Urothelium cell line (cell line): Measurements from ENCODE around the gene PTTG2.

Experiments used
- DNase-seq: peaks from one replicate; pipeline ENCODE4 v3.0.0; 2011; ENCODE audit warnings: low spot score, mixed read lengths
- FAIRE-seq: peaks from 2 replicates; lab custom pipeline; 2011; peaks lifted over from hg19 to GRCh38; lab: Jason Lieb, UNC

PTTG2 gene

DNA sequence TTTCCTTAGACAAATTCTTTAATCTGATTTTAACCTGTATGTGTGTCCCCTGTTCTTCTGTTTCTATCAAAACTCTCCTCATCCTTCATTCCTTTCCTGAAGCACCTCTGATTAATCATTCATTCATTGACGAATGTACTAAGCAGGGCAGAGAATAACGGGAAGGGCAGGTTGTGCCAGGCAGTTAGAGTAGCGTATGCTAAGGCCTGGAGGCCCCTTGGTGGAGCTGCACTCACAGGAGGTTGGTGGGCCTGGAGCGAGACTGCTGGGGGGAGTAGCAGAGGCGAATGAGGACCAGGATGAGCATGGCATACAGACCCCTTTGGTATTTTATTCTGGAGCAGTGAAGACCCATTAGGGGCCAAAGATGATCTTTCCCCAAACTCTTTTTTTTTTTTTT, 22.5 kb downstream of the PTTG2 start:
- DNase-seq (no peak), FAIRE-seq (no peak)

GRCh38 chr4:37983951-37984350, 23.8 kb downstream of the PTTG2 start:
- DNase-seq (no peak), FAIRE-seq (no peak)

GRCh38 chr4:37985730-37986275, 25.6 kb downstream of the PTTG2 start:
- FAIRE-seq (no peak), DNase-seq (no peak)

DNA sequence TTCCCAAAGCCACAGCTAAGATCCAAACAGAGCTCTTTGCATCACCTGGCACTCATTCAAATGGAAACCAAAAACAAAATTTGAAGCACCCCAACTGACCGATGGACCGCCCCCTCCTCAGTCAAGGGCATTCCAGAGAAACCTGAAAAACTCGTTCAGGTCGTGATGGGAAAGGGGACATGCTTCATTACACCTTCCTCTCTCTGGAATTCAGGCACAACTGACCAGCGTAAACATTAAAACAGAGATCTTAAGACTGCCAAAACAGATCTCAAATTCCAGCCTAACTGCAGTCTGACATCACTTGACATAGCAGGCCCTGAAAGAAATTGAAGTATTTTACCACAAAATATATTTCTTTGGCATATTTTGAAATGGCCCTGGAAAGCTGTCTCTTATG, 28.5 kb downstream of the PTTG2 start:
- FAIRE-seq = no peak

GRCh38 chr4:37989398-37990260, 29.4 kb downstream of the PTTG2 start:
- DNase-seq (no peak), FAIRE-seq (no peak)

More for the DNA sequence above, 28.5 kb downstream of the PTTG2 start:
- no peak for DNase-seq

- FAIRE-seq (no peak), DNase-seq (no peak)
These were observed 30.6 kb downstream of the PTTG2 start for GRCh38 chr4:37990731-37991245.

GRCh38 chr4:37991623-37992410, 31.6 kb downstream of the PTTG2 start:
- FAIRE-seq = no peak
- no peak for DNase-seq

DNA sequence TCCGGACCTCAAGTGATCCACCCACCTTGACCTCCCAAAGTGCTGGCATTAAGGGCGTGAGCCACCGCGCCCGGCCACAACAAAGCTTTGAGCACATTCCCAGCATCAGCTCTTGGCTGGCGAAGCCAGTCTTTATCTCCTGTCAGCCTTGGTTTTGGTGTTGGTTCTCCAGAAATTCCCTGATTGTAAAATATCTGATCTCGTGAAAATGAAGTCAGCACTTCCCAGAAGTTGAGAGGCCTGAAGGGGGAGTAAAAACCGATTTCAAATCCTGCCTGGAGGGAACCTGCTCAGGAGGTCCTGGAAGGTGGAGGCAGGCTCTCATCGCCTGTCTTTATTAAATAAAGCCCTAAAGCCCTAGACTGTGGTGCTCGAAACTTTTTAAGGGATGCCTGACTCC, 33.6 kb downstream of the PTTG2 start:
- DNase-seq (no peak), FAIRE-seq (no peak)

DNA sequence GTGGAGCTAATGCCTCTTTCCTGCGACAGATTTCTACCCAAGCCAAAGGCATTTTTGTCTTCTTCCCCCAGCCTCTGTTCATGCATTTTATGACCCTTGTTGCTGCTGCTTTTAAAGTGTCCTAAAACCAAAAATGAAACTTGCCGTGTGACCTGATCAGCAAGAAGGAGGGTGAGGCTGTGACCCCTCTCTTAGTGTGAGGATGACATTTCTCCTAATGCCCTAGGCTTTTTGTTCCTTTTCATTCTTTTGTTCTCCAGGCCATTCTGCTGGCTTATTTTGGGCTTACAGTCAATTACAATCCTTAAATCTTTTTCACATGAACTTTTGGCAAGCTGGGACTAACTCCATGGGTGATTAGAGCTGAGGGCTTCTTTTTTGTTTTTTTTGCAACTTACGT, 34.4 kb downstream of the PTTG2 start:
- no peak for DNase-seq
- FAIRE-seq = no peak

DNA sequence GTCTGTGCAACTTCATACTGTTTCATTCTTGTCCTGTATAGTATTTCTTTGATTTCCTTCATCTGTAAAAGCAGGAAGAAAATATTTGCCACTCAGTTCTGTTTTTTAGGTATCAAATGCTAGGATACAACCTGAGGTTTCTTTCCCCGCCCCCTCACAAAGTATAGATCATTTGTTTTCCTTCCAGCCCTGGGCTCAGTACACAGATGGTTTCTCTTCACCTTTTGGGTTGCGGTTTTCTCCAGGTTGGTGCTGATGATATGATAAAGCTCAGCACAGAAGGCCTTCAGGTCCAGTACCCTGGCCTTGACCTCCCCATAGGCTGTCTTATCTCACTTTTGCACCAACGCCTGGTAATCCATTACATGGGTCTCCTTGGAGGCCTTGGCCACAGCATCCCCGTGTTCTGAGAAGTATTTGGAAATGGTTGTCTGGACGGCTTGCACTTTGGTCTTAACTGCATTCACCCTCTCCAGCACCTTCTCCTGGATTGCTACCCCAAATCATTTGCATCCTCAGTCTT, 35.2 kb downstream of the PTTG2 start:
- FAIRE-seq = no peak

DNA sequence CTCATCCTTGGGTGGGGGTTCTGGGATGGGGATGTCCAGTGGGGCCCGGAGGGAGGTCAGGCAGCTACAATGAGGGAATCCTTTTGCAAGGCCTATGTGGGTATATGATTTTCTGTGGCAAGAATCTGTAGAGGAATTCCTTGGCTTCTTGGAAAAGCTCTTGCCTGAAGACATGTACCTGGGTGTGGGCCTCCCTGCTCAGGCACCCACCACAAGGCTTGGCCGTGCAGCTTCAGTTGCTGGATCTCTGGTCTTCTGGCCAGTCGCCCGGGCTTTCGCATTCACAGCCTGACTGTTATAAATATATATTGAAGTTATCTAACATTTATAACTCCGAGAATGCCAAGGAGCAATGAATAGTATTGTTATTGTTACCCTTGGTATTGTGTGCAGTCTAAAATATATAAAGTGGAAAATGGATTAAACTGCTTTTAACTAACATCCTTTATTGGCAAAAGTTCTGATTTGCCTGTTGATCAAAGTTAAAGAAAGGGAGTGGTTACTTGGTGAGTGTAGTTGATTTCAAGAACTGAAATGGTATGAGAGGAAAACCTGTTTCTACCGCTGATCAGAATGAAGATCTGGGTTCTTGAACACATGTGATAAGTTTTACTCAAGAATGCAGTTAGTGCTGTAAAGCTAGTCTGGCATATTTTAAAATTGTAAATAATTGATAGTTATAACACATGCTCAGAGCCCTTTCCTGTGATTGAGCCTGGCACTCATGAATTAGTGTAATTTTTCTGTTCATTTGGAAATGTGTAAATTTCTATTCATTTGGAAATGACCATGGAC, 36.0 kb downstream of the PTTG2 start:
- FAIRE-seq = no peak
- no peak for DNase-seq

More for the DNA sequence above, 35.2 kb downstream of the PTTG2 start:
- no peak for DNase-seq

DNA sequence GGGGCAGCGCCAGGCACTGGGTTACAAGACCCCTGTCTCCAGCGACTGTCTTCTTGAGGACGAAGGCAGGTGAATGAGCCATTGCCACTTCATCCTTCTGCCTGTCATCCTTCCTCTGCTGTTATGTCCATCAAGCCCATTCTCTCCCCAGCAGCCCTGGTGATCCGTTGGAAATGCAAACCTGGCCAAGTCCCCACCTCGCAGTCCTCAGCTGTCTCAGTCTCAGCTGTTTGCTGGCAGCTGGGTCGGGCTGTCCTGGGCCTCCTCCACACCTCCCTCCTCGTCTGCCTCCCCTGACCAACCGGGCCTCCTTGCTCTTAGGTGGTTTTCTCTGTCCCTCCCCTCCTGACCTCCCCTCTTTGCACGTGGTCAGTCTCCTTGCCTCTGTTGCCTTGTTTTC, 38.0 kb downstream of the PTTG2 start:
- DNase-seq = no peak

DNA sequence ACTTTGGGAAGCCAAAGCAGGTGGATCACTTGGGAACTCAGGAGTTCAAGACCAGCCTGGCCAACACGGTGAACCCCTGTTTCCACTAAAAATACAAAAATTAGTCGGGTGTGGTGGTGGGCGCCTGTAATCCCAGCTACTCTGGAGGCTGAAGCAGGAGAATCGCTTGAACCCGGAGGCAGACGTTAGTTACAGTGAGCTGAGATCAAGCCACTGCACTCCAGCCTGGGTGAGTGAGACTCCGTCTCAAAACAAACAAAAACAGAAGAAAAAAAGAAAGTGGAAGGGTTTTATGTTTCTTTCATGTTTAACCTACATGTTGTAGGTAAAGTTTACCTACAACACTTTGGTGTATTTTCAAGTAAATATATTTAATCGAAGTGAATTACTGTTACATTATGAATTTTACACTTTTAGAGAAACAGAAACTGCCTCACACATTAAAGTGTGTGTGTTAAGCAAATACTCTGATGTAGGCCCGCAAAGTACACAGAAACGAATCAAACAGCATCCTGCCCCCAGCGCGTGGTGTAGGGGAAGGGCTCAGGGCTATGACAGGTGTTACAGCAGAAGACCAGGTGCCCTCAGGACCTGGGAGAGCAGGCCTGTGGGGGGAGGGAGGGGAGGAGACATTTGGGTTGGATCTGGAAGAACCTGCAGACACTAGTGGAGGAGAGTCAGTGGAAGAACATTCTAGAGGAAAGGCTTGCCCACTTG, 39.0 kb downstream of the PTTG2 start:
- DNase-seq (no peak), FAIRE-seq (no peak)

More for the DNA sequence above, 38.0 kb downstream of the PTTG2 start:
- peak; percentile 56 for FAIRE-seq

DNA sequence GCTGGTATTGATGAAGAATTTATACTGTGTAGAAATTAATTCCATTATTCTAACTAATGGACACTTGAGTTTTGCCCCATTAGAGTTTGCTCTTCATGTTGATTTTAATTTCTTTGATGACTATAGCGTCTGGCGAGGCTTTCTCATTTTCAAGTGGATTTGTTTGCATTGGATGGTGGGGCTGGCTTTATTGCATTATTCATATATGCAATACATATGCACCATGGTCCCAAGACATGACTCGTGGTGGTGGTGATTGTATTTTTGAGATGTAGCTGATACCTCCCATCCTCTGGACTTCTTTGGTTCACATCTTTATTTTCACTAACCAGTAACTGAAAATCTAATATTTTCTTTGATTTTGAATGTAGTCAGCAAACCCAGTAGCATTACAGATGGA, 39.8 kb downstream of the PTTG2 start:
- DNase-seq (no peak), FAIRE-seq (no peak)

DNA sequence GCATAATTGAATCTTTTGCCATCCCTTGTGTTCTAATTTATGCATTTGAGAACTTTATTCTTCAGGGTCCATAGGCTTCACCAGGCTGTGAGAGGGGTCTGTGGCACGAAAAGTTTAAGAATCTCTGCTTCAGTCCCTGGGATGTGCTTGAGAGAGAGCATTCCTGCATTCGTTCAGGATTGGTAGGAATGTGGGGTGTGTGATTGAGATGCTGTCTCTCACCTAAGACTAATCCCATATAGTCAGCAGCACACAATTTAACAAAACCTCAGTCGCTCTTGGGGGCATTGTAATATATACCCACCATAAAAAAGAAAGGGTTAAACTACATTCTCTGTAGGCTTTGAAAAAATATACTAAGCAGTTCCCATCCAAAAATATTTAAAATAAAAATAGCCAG, 41.7 kb downstream of the PTTG2 start:
- DNase-seq (no peak), FAIRE-seq (no peak)

DNA sequence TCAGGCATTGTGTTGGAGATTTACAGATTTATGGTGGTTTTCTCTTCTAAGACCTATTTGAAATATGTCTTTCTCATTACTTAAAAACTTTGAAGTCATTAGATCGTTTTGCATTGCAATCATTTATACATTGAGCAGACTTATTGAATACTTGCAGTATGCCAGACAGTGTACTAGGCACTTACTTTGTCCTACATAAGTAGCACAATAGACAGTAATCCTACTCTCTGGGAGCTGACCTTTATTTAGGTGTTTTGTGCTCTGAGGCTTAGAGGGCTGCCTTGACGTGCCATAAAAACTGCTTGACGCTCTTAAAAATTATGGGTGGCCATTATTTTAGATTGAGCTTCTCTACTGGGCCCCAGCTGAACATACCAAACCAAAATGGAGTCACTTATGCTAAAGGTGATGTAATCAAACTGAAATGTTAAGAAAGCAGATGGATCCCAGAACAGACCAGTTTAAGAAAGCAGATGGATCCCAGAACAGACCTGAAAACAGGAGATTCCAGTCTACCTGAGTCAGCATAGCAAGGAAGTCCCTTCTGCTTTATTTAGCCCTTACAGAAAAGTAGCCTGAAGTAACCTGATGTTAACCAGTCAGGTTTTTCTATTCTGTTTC, 42.4 kb downstream of the PTTG2 start:
- no peak for FAIRE-seq
- no peak for DNase-seq

- DNase-seq (no peak), FAIRE-seq (no peak)
These were observed 42.9 kb downstream of the PTTG2 start for GRCh38 chr4:38003102-38003501.

GRCh38 chr4:38003628-38004027, 43.4 kb downstream of the PTTG2 start:
- DNase-seq = no peak
- no peak for FAIRE-seq

DNA sequence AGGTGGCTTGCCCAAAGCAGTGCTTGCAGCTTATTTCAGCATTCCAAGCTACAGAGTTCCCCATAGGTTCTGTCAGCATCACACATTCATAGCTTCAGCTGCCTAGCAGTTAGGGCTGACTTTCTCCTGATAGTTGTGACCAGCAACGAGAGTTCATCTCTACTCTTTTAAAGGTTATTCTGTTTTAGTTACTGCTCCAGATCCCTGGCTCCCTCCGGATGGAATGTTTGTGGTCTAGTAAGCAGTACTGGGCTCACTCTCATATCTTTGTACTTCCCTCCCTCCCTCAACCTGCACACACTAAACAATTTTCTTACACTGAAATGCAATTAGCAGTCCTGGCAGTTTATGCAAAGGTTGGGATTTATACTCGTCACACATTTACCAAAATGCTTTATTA, 43.9 kb downstream of the PTTG2 start:
- DNase-seq (no peak), FAIRE-seq (no peak)
